Stimulated activated CD8-positive, alpha-beta memory T cell treated with anti-CD3 and anti-CD28 coated beads, Interleukin-12 subunit alpha, Interleukin-12 subunit beta, amount 100 ng/mL, for 24 hours (primary cell): ENCODE measurements around the gene CDHR2.

Experiments
- DNase-seq: peaks from one replicate; pipeline ENCODE4 v3.0.0-alpha.2; 2020; ENCODE audit errors: extremely low read depth

Gene CDHR2

DNA sequence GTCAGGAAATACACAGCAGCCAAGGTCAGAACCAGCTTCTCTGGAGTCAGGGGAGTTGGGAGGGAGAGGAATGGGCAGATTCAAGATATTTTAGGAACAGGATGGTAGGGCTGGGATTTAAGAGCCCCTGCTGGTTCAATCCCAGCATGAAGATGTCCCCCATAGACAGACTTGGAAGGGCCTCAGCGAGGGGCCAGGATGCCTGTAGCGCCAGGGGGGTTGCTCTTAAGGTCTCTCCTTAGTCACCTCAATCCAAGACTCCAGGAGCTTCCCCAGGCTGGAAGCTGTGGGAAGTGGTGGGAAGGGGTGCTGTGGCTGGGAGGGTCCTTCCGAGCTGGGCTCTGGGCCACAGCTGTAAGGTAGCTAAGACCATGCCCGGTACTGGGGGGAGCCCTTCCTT, 90.1 kb downstream of the CDHR2 start:
- no peak for DNase-seq

DNA sequence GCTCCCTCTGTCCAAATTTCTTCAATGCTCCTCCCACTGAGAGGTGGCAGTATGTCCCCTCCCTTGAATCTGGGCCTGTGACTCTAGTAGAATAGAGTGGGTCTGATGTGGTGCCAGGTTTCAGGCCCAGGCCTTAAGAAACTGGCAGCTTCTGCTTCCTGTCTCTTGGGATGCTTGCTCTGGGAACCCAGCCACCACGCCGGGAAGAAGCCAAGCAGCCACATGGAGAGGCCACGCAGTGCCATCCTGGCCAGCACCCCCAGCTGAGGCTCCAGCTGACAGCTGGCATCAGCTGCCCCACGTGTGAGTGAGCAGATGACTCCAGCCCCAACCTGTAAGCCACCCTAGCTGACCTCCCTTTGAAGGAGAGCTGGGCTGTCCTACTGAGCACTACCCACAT, 90.8 kb downstream of the CDHR2 start:
- DNase-seq: no peak

DNA sequence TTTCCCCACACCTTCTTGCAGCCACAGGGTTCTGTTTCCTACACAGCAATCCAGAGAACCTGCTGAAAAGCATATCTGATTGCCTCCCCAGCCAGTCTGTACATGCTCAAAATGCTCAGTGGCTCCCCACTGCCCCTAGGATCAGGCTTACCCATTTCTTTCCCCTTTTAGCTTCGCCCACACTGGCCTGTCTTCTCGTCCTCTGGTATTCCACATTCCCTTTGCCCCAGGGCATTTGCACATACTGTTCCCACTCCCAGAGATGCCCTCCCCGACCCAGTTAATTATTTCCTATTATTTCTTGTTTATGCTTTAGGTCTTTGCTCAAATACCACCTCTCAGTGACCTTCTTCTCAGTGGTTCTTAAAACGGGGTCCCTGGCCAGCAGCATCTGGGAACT, 91.5 kb downstream of the CDHR2 start:
- no peak for DNase-seq

DNA sequence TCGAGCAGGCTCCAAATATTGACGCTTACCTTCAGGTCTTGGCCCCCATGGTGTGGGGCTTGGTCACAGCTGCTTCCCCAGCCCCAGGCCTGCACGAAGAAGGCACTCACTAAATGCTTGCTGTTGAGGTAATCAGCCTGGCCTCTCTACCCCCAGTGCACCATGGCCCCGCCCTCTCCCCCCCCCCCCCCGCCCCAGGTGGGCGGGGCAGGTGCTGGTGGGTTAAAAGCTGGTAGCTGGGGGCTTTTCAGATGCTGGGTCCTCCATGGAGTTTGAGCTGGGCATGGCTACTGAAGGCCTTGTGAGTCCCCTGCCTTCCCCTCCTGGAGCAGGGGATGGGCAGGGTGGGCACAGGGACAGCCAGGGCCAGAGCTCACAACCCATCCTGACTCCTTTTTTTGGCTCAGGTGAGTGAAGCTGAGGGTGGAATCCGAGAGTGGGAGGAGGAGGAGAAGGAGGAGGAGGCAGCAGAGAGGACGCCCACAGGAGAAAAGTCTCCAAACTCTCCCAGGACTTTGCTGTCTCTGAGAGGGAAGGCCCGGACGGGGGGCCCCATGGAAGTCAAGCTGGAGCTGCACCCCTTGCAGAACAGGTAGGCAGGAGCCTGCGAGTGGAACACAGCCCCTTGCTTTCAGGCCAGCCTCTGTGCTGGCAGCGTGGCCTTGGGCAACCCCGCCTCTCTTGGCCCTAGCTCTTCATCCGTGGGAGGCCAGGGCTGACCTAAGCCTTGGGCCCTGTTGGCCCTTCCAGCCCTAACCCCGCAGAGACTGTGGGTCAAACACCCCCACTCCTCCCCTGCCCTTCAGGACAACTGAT, 93.7 kb downstream of the CDHR2 start:
- no peak for DNase-seq

DNA sequence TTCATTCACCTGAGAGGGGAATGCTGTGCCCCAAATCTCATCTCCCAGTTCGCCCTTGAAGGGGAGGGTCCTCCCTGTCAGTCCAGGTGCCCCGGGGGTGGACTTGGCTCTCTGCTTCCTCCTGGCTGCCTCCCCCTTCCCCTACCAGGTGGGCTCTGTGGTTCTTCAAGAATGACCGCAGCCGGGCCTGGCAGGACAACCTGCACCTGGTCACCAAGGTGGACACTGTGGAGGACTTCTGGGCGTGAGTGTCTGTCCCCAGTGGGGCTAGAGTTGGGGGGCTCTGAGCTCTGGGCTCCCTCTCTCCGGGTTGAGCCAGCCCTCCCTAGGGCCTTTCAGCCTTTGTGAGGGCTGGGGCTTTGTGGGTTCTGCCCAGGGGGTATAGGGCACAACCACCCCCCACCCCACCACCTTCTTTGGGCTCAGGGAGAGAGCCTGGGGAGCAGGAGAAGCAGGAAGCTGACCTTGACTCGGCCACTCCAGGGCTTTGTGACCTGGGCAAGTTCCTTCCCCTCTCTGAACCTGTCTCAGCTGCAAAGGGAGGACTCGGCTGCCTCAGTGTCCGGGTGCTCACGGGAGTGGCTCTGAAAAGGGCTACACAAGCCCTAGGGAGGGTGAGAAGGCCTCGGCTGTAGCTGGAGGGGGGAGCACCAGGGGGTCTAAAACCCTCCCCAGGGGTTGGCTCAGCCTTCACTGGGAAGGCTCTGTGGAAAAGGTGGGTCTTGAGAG, 94.5 kb downstream of the CDHR2 start:
- DNase-seq: no peak

DNA sequence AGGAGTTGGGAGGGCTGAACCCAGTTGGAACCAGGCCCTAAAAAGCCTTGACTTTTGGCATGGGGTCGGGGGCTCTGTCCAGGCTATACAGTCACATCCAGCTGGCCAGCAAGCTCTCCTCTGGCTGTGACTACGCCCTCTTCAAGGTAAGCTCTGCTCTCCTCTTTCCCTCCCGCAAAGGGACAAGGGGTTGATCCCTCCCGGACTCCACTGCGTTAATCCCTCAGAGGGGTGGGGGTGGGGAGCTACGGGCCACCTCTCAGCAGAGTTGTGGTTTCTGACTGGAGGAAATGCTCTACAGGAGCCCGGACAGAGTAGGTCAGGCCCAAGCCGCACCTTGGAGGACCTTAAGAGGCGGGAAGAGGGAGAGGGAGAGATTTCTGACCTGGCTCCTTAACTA, 95.2 kb downstream of the CDHR2 start:
- DNase-seq: no peak

DNA sequence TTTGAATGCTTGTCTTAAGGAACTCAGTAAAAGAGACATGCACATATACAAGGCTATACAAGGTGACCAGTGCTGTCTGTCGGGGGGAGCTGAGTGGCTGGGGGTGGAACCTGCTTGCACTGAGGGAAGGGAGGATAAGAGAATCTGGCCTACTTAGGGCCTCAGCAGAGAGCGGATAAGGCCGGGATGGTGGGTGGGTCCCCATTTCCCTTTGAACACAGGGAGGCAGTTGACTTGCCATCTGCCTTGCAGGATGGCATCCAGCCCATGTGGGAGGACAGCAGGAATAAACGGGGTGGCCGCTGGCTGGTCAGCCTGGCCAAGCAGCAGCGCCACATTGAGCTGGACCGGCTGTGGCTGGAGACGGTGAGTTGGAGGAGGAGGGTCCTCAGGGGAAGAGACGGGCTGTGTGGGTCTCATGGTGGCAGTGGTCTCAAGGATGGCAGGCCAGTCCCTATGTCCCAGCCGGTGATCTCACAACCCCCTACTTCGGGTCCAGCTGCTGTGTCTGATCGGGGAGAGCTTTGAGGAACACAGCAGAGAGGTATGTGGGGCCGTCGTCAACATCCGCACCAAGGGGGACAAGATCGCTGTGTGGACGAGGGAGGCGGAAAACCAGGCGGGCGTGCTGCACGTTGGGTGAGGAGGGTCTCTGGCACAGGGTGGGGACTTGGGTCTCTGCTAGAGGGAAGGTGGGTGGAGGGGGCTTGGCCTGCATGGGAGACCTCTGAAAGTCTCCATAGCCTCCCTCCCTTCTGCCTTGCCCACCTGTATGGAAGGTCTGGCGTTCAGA, 95.9 kb downstream of the CDHR2 start:
- DNase-seq: no peak
